Activated naive CD4-positive, alpha-beta T cell treated with anti-CD3 and anti-CD28 coated beads, Interleukin-2, amount 50 U/mL, for 24 hours (primary cell): ENCODE measurements around the gene ATG2A.
A peak's percentile ranks its signal among the peaks of the same experiment; 100 is the strongest.

Source experiments
- H3K27ac Mint-ChIP-seq: one replicate; pipeline ENCODE4 v1.8.0; 2021; ENCODE audit warnings: mild to moderate bottlenecking, mixed read lengths
- H3K27me3 Mint-ChIP-seq: one replicate; pipeline ENCODE4 v1.8.0; 2021; ENCODE audit warnings: mixed read lengths
- H3K36me3 Mint-ChIP-seq: one replicate; pipeline ENCODE4 v1.8.0; 2021; ENCODE audit warnings: mixed read lengths
- H3K4me1 Mint-ChIP-seq: one replicate; pipeline ENCODE4 v1.8.0; 2021; ENCODE audit warnings: mixed read lengths
- H3K4me3 Mint-ChIP-seq: one replicate; pipeline ENCODE4 v1.8.0; 2021; ENCODE audit warnings: mild to moderate bottlenecking, mixed read lengths
- H3K9me3 Mint-ChIP-seq: one replicate; pipeline ENCODE4 v1.8.0; 2021; ENCODE audit warnings: mixed read lengths

ATG2A gene

GRCh38 chr11:64916775-64917662, at the start of gene ATG2A:
TSS of gene ATG2A (minus strand) at chr11:64917209. CDS start at chr11:64917135, 74 bp downstream.
- Mint-ChIP-seq H3K36me3 (no peaks in the 10 kb centered on the region), H3K4me1 (peaks cover 26% of the 10 kb centered on the region), H3K27me3 (no peaks in the 10 kb centered on the region), H3K4me3 (peak within 1 kb of the TSS; percentile 92), H3K9me3 (no peaks in the 10 kb centered on the region), H3K27ac (peak within 1 kb of the TSS; percentile 90)

- peaks cover 1% of the 10 kb centered on the region for H3K27me3 Mint-ChIP-seq
- no peak overlapping the region for H3K27ac Mint-ChIP-seq
- no peaks in the 10 kb centered on the region for H3K9me3 Mint-ChIP-seq
- H3K36me3 Mint-ChIP-seq = no peaks in the 10 kb centered on the region
- H3K4me3 Mint-ChIP-seq = no peak overlapping the region
- peaks cover 3% of the 10 kb centered on the region for H3K4me1 Mint-ChIP-seq
Measured at GRCh38 chr11:64963072-64963631, 46.1 kb upstream of the ATG2A start.

GRCh38 chr11:64960719-64961118, 43.7 kb upstream of the ATG2A start:
- Mint-ChIP-seq H3K9me3 (no peaks in the 10 kb centered on the region), H3K4me1 (peaks cover 3% of the 10 kb centered on the region), H3K4me3 (no peak overlapping the region)

GRCh38 chr11:64959498-64959897, 42.5 kb upstream of the ATG2A start:
- H3K36me3 Mint-ChIP-seq = no peaks in the 10 kb centered on the region
- no peaks in the 10 kb centered on the region for H3K4me1 Mint-ChIP-seq
- no peak overlapping the region for H3K27ac Mint-ChIP-seq
- H3K27me3 Mint-ChIP-seq = peaks cover 1% of the 10 kb centered on the region
- no peaks in the 10 kb centered on the region for H3K9me3 Mint-ChIP-seq
- H3K4me3 Mint-ChIP-seq = no peak overlapping the region

More at GRCh38 chr11:64960719-64961118, 43.7 kb upstream of the ATG2A start:
- Mint-ChIP-seq H3K27ac (no peak overlapping the region), H3K36me3 (no peaks in the 10 kb centered on the region), H3K27me3 (peaks cover 1% of the 10 kb centered on the region)

GRCh38 chr11:64954201-64954600, 37.2 kb upstream of the ATG2A start:
- no peak overlapping the region for H3K4me3 Mint-ChIP-seq
- H3K27me3 Mint-ChIP-seq = no peaks in the 10 kb centered on the region
- no peaks in the 10 kb centered on the region for H3K4me1 Mint-ChIP-seq

GRCh38 chr11:64951529-64951928, 34.5 kb upstream of the ATG2A start:
- no peak overlapping the region for H3K4me3 Mint-ChIP-seq
- no peaks in the 10 kb centered on the region for H3K9me3 Mint-ChIP-seq
- no peak overlapping the region for H3K27ac Mint-ChIP-seq
- H3K36me3 Mint-ChIP-seq = no peaks in the 10 kb centered on the region
- H3K27me3 Mint-ChIP-seq = no peaks in the 10 kb centered on the region
- H3K4me1 Mint-ChIP-seq = no peaks in the 10 kb centered on the region

More at GRCh38 chr11:64954201-64954600, 37.2 kb upstream of the ATG2A start:
- Mint-ChIP-seq H3K27ac (no peak overlapping the region), H3K36me3 (no peaks in the 10 kb centered on the region), H3K9me3 (no peaks in the 10 kb centered on the region)

GRCh38 chr11:64947208-64947814, 30.3 kb upstream of the ATG2A start:
- Mint-ChIP-seq H3K9me3 (no peaks in the 10 kb centered on the region), H3K4me1 (no peaks in the 10 kb centered on the region), H3K36me3 (no peaks in the 10 kb centered on the region), H3K27ac (no peak overlapping the region), H3K27me3 (no peaks in the 10 kb centered on the region), H3K4me3 (no peak overlapping the region)

- Mint-ChIP-seq H3K9me3 (no peaks in the 10 kb centered on the region), H3K36me3 (no peaks in the 10 kb centered on the region), H3K27ac (no peak overlapping the region), H3K27me3 (no peaks in the 10 kb centered on the region), H3K4me3 (no peak overlapping the region), H3K4me1 (no peaks in the 10 kb centered on the region)
Measured at GRCh38 chr11:64936539-64936938, 19.5 kb upstream of the ATG2A start.

- Mint-ChIP-seq H3K9me3 (no peaks in the 10 kb centered on the region), H3K27me3 (no peaks in the 10 kb centered on the region), H3K27ac (no peak within 1 kb of the TSS), H3K36me3 (peaks cover 2% of the 10 kb centered on the region), H3K4me1 (no peaks in the 10 kb centered on the region), H3K4me3 (no peak within 1 kb of the TSS)
Measured at GRCh38 chr11:64935359-64936081, 18.5 kb upstream of the ATG2A start, which contains the start of gene GPHA2. TSS of gene GPHA2 (minus strand) at chr11:64935893. CDS start at chr11:64935460, 433 bp downstream.

GRCh38 chr11:64934682-64935358, 17.8 kb upstream of the ATG2A start:
- Mint-ChIP-seq H3K4me3 (no peak overlapping the region), H3K36me3 (peaks cover 2% of the 10 kb centered on the region), H3K27me3 (no peaks in the 10 kb centered on the region), H3K27ac (no peak overlapping the region), H3K9me3 (no peaks in the 10 kb centered on the region), H3K4me1 (no peaks in the 10 kb centered on the region)

- H3K36me3 Mint-ChIP-seq = peaks cover 2% of the 10 kb centered on the region
- H3K9me3 Mint-ChIP-seq = no peaks in the 10 kb centered on the region
- H3K4me1 Mint-ChIP-seq = no peaks in the 10 kb centered on the region
- H3K27ac Mint-ChIP-seq = no peak overlapping the region
- no peaks in the 10 kb centered on the region for H3K27me3 Mint-ChIP-seq
- H3K4me3 Mint-ChIP-seq = no peak overlapping the region
Measured at GRCh38 chr11:64933935-64934681, 17.1 kb upstream of the ATG2A start.

- Mint-ChIP-seq H3K27ac (no peak overlapping the region), H3K36me3 (peaks cover 2% of the 10 kb centered on the region), H3K4me3 (no peak overlapping the region), H3K27me3 (no peaks in the 10 kb centered on the region), H3K4me1 (no peaks in the 10 kb centered on the region), H3K9me3 (no peaks in the 10 kb centered on the region)
Measured at GRCh38 chr11:64933213-64933934, 16.4 kb upstream of the ATG2A start.

GRCh38 chr11:64932324-64932723, 15.3 kb upstream of the ATG2A start:
- Mint-ChIP-seq H3K27me3 (no peaks in the 10 kb centered on the region), H3K27ac (no peak overlapping the region), H3K36me3 (peaks cover 2% of the 10 kb centered on the region), H3K9me3 (no peaks in the 10 kb centered on the region), H3K4me1 (no peaks in the 10 kb centered on the region), H3K4me3 (no peak overlapping the region)

- H3K4me1 Mint-ChIP-seq = no peaks in the 10 kb centered on the region
- H3K27me3 Mint-ChIP-seq = no peaks in the 10 kb centered on the region
- no peaks in the 10 kb centered on the region for H3K9me3 Mint-ChIP-seq
- H3K27ac Mint-ChIP-seq = no peak overlapping the region
- no peak overlapping the region for H3K4me3 Mint-ChIP-seq
- H3K36me3 Mint-ChIP-seq = peaks cover 2% of the 10 kb centered on the region
Measured at GRCh38 chr11:64931290-64931689, 14.3 kb upstream of the ATG2A start.
